ENCODE data around the gene REEP5.

The REEP5 gene

DNA sequence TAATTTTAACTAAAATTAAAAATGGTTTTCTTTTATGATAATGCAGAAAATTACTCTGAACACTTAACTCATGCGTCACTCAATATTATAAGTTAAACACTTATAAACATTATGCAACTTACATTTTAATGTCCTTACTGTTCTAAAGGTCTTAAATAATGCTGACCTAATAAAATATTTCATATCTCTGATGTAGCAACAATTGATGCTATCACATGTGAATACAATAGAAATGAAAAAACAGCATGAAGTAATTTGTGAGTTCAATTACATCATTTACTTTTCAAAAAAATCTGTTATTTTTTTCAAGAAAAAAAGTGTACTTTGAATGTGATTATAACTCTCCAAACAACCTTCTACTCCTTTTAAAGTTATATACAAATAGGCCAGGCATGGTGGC lies 26.4 kb upstream of the REEP5 start:
- no peak overlapping the region for H3K4me3 ChIP-seq (ENCODE audit: low read length, poor library complexity, severe bottlenecking)
- no peaks in the 10 kb centered on the region for H3K27me3 ChIP-seq (ENCODE audit: insufficient read depth, low read length, poor library complexity, severe bottlenecking)
- no peak overlapping the region for H3K4me2 ChIP-seq (ENCODE audit: low read depth, low read length, poor library complexity, severe bottlenecking)
- H3K79me2 ChIP-seq (ENCODE audit: insufficient read depth, low read length), result no peaks in the 10 kb centered on the region
- no peaks in the 10 kb centered on the region for H3F3A ChIP-seq (ENCODE audit: low read depth)
- no peaks in the 10 kb centered on the region for H3K36me3 ChIP-seq (ENCODE audit: insufficient read depth, low read length)
- H2AFZ ChIP-seq (ENCODE audit: low read length), result no peak overlapping the region
- no peaks in the 10 kb centered on the region for H3K4me1 ChIP-seq (ENCODE audit: insufficient read depth, low read length, poor library complexity, severe bottlenecking)
- H3K9me2 ChIP-seq (replicated peaks; ENCODE audit: low read depth, low read length), result no peaks in the 10 kb centered on the region
- no peak overlapping the region for H3K9ac ChIP-seq (ENCODE audit: low read depth, low read length, poor library complexity, severe bottlenecking)
- TF ChIP-seq CTCF (conservative IDR thresholded peaks at IDR 0.05; ENCODE audit: low read length) (no peak), EZH2phosphoT487 (IDR thresholded peaks at IDR 0.05; ENCODE audit: borderline replicate concordance) (no peak)
- H3K9me3 ChIP-seq (ENCODE audit: insufficient read depth, low read depth, low read length), result no peaks in the 10 kb centered on the region
- H4K20me1 ChIP-seq (ENCODE audit: insufficient read depth, low read length, poor library complexity, severe bottlenecking), result no peaks in the 10 kb centered on the region

DNA sequence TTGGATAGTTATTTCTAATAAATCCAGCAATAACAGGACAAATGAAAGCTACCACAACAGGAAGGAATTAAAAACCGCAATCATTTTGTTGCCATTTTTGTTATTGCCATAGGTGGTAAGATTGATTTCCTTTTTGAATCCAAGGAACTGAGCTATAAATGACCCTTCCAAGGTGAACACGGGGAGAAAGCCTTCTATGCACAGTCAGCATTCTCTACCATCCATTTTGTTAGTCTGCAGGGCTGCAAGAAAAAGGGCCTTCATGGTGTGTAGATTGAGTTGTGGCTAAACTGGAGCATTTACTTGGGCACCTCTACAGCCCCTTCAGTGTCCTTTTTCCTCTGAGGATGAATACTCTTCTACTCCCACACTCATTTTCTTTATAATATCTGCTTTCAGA lies 18.6 kb upstream of the REEP5 start:
- H3K27me3 ChIP-seq (ENCODE audit: insufficient read depth, low read length, poor library complexity, severe bottlenecking), result no peaks in the 10 kb centered on the region

DNA sequence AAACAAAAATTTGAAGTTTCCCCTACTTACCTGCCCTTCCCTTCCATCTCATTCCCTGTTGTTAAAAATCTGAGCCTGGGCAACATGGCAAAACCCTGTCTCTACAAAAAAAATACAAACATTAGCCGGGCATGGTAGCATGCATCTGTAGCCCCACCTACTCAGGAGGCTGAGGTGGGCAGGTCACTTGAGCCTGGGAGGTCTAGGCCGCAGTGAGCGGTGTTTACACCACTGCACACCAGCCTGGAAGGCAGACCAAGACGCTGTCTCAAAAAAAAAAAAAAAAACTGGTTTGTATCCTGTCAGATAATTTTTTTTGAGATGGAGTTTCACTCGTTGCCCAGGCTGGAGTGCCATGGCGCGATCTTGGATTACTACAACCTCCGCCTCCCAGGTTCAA lies 16.3 kb upstream of the REEP5 start:
- TF ChIP-seq CTCF (conservative IDR thresholded peaks at IDR 0.05; ENCODE audit: low read length) (no peak), EZH2phosphoT487 (IDR thresholded peaks at IDR 0.05; ENCODE audit: borderline replicate concordance) (no peak)
- Histone ChIP-seq H3K9me2 (replicated peaks; ENCODE audit: low read depth, low read length) (no peaks in the 10 kb centered on the region), H2AFZ (ENCODE audit: low read length) (no peak overlapping the region), H3K9me3 (ENCODE audit: insufficient read depth, low read depth, low read length) (no peaks in the 10 kb centered on the region), H3K4me3 (ENCODE audit: low read length, poor library complexity, severe bottlenecking) (no peak overlapping the region), H3K4me2 (ENCODE audit: low read depth, low read length, poor library complexity, severe bottlenecking) (no peak overlapping the region), H3K36me3 (ENCODE audit: insufficient read depth, low read length) (no peaks in the 10 kb centered on the region), H3K9ac (ENCODE audit: low read depth, low read length, poor library complexity, severe bottlenecking) (no peak overlapping the region), H3K4me1 (ENCODE audit: insufficient read depth, low read length, poor library complexity, severe bottlenecking) (no peaks in the 10 kb centered on the region), H3F3A (ENCODE audit: low read depth) (no peaks in the 10 kb centered on the region), H3K79me2 (ENCODE audit: insufficient read depth, low read length) (no peaks in the 10 kb centered on the region), H4K20me1 (ENCODE audit: insufficient read depth, low read length, poor library complexity, severe bottlenecking) (no peaks in the 10 kb centered on the region), H3K27me3 (ENCODE audit: insufficient read depth, low read length, poor library complexity, severe bottlenecking) (no peaks in the 10 kb centered on the region)

More for the DNA sequence above, 18.6 kb upstream of the REEP5 start:
- H3K9me3 ChIP-seq (ENCODE audit: insufficient read depth, low read depth, low read length), result no peaks in the 10 kb centered on the region
- H3K9me2 ChIP-seq (replicated peaks; ENCODE audit: low read depth, low read length), result no peaks in the 10 kb centered on the region
- H3K4me1 ChIP-seq (ENCODE audit: insufficient read depth, low read length, poor library complexity, severe bottlenecking), result no peaks in the 10 kb centered on the region
- no peak overlapping the region for H3K9ac ChIP-seq (ENCODE audit: low read depth, low read length, poor library complexity, severe bottlenecking)
- H3F3A ChIP-seq (ENCODE audit: low read depth), result no peaks in the 10 kb centered on the region
- H4K20me1 ChIP-seq (ENCODE audit: insufficient read depth, low read length, poor library complexity, severe bottlenecking), result no peaks in the 10 kb centered on the region
- H2AFZ ChIP-seq (ENCODE audit: low read length), result no peak overlapping the region
- H3K36me3 ChIP-seq (ENCODE audit: insufficient read depth, low read length), result no peaks in the 10 kb centered on the region
- no peak overlapping the region for H3K4me2 ChIP-seq (ENCODE audit: low read depth, low read length, poor library complexity, severe bottlenecking)
- no peak overlapping the region for H3K4me3 ChIP-seq (ENCODE audit: low read length, poor library complexity, severe bottlenecking)
- no peaks in the 10 kb centered on the region for H3K79me2 ChIP-seq (ENCODE audit: insufficient read depth, low read length)
- TF ChIP-seq CTCF (conservative IDR thresholded peaks at IDR 0.05; ENCODE audit: low read length) (no peak), EZH2phosphoT487 (IDR thresholded peaks at IDR 0.05; ENCODE audit: borderline replicate concordance) (no peak)
